Adrenal gland (tissue), 12 donors: ENCODE data around the gene KRT8. TPM values are rescaled to one million over a fixed set of nuclear protein-coding genes. Genes with fewer than 3 reads are reported as not detected.

Experiments
- DNase-seq, 7 donors: peaks; one replicate each; pipeline ENCODE4 v3.0.0-alpha.2; 2019 to 2020
- H3K27ac ChIP-seq, 5 donors: fragments of 200-600 bp; sonication (generic) in 4 of 5; 1 replicate in 3 of 5; 2 replicates in 2 of 5; pipeline versions ENCODE4 v1.5.1 to v1.8.0; 2016 to 2020; ENCODE audit warnings: mild to moderate bottlenecking in 1 of 5
- H3K27me3 ChIP-seq: fragments of 200-600 bp; 2 replicates; pipeline ENCODE4 v1.8.0; 2021
- H3K36me3 ChIP-seq, 2 donors: fragments of 200-600 bp; replicated peaks in 1 of 2; 1 replicate in 1 of 2; 2 replicates in 1 of 2; pipeline versions ENCODE4 v1.5.1 to v1.8.0; 2018 to 2022
- H3K4me1 ChIP-seq, 2 donors: fragments of 200-600 bp; replicated peaks in 1 of 2; 1 replicate in 1 of 2; 2 replicates in 1 of 2; pipeline versions ENCODE4 v1.5.1 to v1.8.0; 2018 to 2021
- H3K4me3 ChIP-seq, 4 donors: fragments of 200-600 bp; sonication (generic) in 3 of 4; one replicate each; pipeline ENCODE4 v1.5.1; 2016 to 2018
- H3K9me3 ChIP-seq, 3 donors: fragments of 200-600 bp; sonication (generic) in 1 of 3; replicated peaks in 1 of 3; 1 replicate in 2 of 3; 2 replicates in 1 of 3; pipeline versions ENCODE4 v1.5.1 to v1.8.0; 2016 to 2021
- POLR2A ChIP-seq, 2 donors: fragments of 450-650 bp; IDR thresholded peaks; one replicate each; pipeline ENCODE4 v1.6.1; 2017; ENCODE audit warnings: antibody characterized with exemption in 2 of 2, mild to moderate bottlenecking in 2 of 2, moderate library complexity in 1 of 2
- WGBS, 4 donors: extraction: QIAGEN DNeasy Blood & Tissue Kit in 2 of 4; methylation state at CpG; one replicate each; pipeline versions ENCODE4 v1.1.5 to v1.1.7; 2013 to 2017; 5-methylcytosine and 5-hydroxymethylcytosine counted together
- intact Hi-C, 2 donors: fragments of 100-400 bp; cut with DNase I; formaldehyde crosslinking; loops; one replicate each; pipeline versions ENCODE4 v1.14.1 to v1.15.0; 2022 to 2023
- polyA plus RNA-seq, 3 donors: library from polyadenylated mRNA; stranded (reverse); fragments of 200-250 nt in 2 of 3; fragments of 350-450 nt in 1 of 3; fragmentation: Illumina TruSeq in 1 of 3; extraction: RNeasy Lipid Tissue Mini Kit (QIAGEN cat#74804) in 1 of 3; gene quantifications; one replicate each; pipeline ENCODE4 v1.2.3, GENCODE V29; 2013 to 2014
- total RNA-seq, 9 donors: library from RNA; depleted of rRNA in 4 of 9; stranded (reverse); fragments of >200 nt in 4 of 9; fragments of 120-200 nt in 1 of 9; fragmentation: NEBNext Ultra II Directional in 1 of 9; extraction: Animal tissue kit (Norgen Biotek cat#: 25700) in 1 of 9; gene quantifications; one replicate each; pipeline versions ENCODE4 v1.1.0 to v1.2.4, GENCODE V29; 2013 to 2023
- TF ChIP-seq, protein P1 (sequence below), 6 experiments: fragments of 450-650 bp in 4 of 6; fragments of 200-600 bp in 2 of 6; sonication (generic) in 1 of 6; IDR thresholded peaks; 1 replicate in 5 of 6; 2 replicates in 1 of 6; pipeline versions ENCODE4 v1.5.1 to v1.8.0; 2016 to 2021; ENCODE audit warnings: antibody characterized with exemption in 6 of 6, mild to moderate bottlenecking in 2 of 6, moderate library complexity in 1 of 6
- donor health status: healthy with polysubstance abuse.
- donor health status: Bipolar disorder and iron deficiency.
- donor health status: DM: yes; HTN: yes; CAD: no.
- donor health status: DM: no; HTN: no; CAD: no.
- donor health status: DM: no; HTN: no; CAD: no.
- donor health status: DM: yes; HTN: yes; CAD: no.

KRT8 gene
- total and polyA plus RNA-seq, 12 donors = 13.3 to 198 (median 71.0) TPM

DNA sequence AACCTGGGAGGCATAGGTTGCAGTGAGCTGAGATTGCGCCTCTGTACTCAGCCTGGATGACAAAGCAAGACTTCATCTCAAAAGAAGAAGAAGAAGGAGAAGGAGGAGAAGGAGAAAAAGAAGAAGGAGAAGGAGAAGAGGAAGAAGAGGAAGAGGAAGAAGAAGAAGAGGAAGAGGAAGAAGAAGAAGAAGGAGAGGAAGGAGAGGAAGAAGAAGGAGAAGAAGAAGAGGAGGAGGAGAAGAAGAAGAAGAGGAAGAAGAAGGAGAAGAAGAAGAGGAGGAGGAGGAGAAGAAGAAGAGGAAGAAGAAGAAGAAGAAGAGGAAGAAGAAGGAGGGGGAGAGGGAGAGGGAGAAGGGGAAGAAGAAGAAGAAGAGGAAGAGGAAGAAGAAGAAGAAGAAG, 12.9 kb upstream of the KRT8 start:
- 94 to 98% (median 96%) methylated on average over 1 of the region's 1 CpG for WGBS, 4 donors

DNA sequence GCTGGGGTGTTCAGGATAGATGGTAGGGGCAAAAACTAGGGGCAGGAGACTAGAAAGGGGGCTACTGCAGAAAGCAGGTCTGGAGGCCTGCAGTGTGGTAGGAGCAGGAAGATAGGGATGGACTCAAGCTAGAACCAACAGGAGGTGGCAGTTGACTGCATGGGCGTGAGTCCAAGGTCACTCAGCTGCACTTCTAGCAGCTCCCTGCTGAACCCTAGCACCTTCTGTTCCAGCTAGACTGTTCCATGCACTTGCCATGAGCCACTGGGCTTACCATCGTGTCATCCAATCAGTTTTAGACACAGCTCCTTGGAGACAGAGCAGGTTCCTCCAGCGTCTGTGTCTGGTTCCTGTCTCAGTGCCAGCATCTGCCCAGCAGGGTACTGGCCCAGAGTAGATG, 11.3 kb upstream of the KRT8 start:
- DNase-seq = no peak
- 75 to 87% (median 84%) methylated on average over 3 of the region's 3 CpGs for WGBS, 4 donors
- intact Hi-C loops = no loop called here
- no peak overlapping the region for H3K4me3 ChIP-seq
- H3K4me1 ChIP-seq = no peaks in the 10 kb centered on the region
- TF ChIP-seq POLR2A (IDR thresholded peaks at IDR 0.05) = no peak
- TF ChIP-seq, protein P1, sequence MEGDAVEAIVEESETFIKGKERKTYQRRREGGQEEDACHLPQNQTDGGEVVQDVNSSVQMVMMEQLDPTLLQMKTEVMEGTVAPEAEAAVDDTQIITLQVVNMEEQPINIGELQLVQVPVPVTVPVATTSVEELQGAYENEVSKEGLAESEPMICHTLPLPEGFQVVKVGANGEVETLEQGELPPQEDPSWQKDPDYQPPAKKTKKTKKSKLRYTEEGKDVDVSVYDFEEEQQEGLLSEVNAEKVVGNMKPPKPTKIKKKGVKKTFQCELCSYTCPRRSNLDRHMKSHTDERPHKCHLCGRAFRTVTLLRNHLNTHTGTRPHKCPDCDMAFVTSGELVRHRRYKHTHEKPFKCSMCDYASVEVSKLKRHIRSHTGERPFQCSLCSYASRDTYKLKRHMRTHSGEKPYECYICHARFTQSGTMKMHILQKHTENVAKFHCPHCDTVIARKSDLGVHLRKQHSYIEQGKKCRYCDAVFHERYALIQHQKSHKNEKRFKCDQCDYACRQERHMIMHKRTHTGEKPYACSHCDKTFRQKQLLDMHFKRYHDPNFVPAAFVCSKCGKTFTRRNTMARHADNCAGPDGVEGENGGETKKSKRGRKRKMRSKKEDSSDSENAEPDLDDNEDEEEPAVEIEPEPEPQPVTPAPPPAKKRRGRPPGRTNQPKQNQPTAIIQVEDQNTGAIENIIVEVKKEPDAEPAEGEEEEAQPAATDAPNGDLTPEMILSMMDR (IDR thresholded peaks at IDR 0.05) = no peak
- no peaks in the 10 kb centered on the region for H3K9me3 ChIP-seq
- H3K27ac ChIP-seq = no peak overlapping the region
- H3K36me3 ChIP-seq = no peaks in the 10 kb centered on the region
- H3K27me3 ChIP-seq = no peaks in the 10 kb centered on the region

More for the DNA sequence above, 12.9 kb upstream of the KRT8 start:
- no peak overlapping the region for H3K27ac ChIP-seq
- no peaks in the 10 kb centered on the region for H3K9me3 ChIP-seq
- H3K27me3 ChIP-seq = no peaks in the 10 kb centered on the region
- no peaks in the 10 kb centered on the region for H3K4me1 ChIP-seq
- TF ChIP-seq, protein P1 (IDR thresholded peaks at IDR 0.05) = no peak
- TF ChIP-seq POLR2A (IDR thresholded peaks at IDR 0.05) = no peak
- intact Hi-C loops = no loop called here
- no peaks in the 10 kb centered on the region for H3K36me3 ChIP-seq
- no peak overlapping the region for H3K4me3 ChIP-seq
- DNase-seq = no peak

DNA sequence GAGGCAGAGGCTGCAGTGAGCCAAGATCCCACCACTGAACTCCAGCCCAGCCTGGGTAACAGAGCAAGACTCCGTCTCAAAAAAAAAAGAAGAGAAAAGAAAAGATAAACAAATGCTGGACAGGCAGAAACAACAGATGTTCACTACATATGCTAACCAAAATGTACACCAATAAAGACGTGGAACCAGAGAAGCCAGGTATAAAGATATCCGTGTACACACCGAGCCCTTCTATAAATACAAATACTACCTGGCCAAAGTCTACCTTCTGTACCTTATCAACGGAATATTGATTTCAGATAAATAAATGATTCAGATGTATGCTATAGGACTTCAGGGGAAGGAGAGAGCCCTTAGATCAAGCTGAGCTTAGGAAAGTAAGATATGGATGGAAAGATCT, 10.8 kb upstream of the KRT8 start:
- DNase-seq = no peak
- WGBS, 4 donors = 80 to 92% (median 84%) methylated on average over 5 of the region's 5 CpGs
- no peaks in the 10 kb centered on the region for H3K27me3 ChIP-seq
- no peaks in the 10 kb centered on the region for H3K4me1 ChIP-seq
- no peaks in the 10 kb centered on the region for H3K9me3 ChIP-seq
- H3K27ac ChIP-seq = no peak overlapping the region
- no peaks in the 10 kb centered on the region for H3K36me3 ChIP-seq
- intact Hi-C loops = no loop called here
- TF ChIP-seq, protein P1 (IDR thresholded peaks at IDR 0.05) = no peak
- TF ChIP-seq POLR2A (IDR thresholded peaks at IDR 0.05) = no peak
- H3K4me3 ChIP-seq = no peak overlapping the region

DNA sequence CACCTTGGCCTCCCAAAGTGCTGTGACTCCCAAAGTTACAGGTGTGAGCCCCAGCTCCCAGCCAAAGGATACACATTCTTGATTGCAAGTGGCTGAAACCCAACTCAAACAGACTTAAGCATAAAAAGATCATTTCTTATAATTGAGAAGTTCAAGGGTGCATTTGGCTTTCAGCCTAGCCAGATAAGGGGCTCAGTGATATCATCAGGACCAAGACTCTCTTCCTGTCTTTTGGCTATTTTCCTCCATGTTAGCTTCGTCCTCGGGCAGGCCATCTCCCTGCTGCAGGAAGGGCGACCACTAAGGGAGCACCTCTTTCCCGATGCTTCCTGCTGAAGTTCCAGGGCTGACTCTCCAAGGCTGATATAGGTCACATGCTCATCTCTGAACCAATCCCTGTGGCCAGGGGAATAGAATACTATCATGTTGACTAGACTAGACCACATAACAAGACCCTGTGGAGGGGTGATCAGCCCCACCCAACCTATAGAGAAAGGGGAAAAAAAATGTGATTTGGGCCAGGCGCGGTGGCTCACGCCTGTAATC, 9.8 kb upstream of the KRT8 start:
- Histone ChIP-seq H3K27me3 (no peaks in the 10 kb centered on the region), H3K4me1 (no peaks in the 10 kb centered on the region), H3K36me3 (no peaks in the 10 kb centered on the region), H3K27ac (no peak overlapping the region), H3K4me3 (no peak overlapping the region), H3K9me3 (no peaks in the 10 kb centered on the region)
- 67 to 72% (median 69%) methylated on average over 7 of the region's 7 CpGs for WGBS, 4 donors
- no peak for DNase-seq
- intact Hi-C loops = no loop called here
- no peak for TF ChIP-seq POLR2A (IDR thresholded peaks at IDR 0.05)
- TF ChIP-seq, protein P1 (IDR thresholded peaks at IDR 0.05) = no peak
